LNCAP (cell line): Measurements from ENCODE around the gene GALNT12.

Experiments used
- CTCF ChIP-seq: fragments of 450-650 bp; IDR thresholded peaks from 2 replicates; pipeline ENCODE4 v1.5.1; 2017; ENCODE audit warnings: mild to moderate bottlenecking

GALNT12 gene

GRCh38 chr9:98897745-98898144 lies 90.3 kb downstream of the GALNT12 start:
- TF ChIP-seq CTCF: no peak

GRCh38 chr9:98899408-98900056 lies 92.1 kb downstream of the GALNT12 start:
- TF ChIP-seq CTCF: no peak
